Measurements from ENCODE around the gene PAM. TPM values are rescaled to one million over a fixed set of nuclear protein-coding genes. Genes with fewer than 3 reads are reported as not detected.

Gene PAM
- total RNA-seq, 1 experiment from 2014 or later, result 257 TPM

- POLR2A ChIA-PET, result no interaction called here
- H3K27ac ChIP-seq (ENCODE audit: low read depth, low read length), result no peak overlapping the region
- BruUV-seq (replicated peaks), result no TSS peak
- peaks cover 0 to 9% of the 10 kb centered on the region in 2 experiments; a peak in 2 of 4 replicates for H3K36me3 ChIP-seq (ENCODE audit: control insufficient read depth in 1 of 2, insufficient read depth in 2 of 2, low read length in 2 of 2)
- H3K4me1 ChIP-seq (ENCODE audit: control insufficient read depth in 1 of 2, insufficient read depth in 2 of 2, low read length in 2 of 2), result peaks cover under 1 to 32% of the 10 kb centered on the region in 2 experiments
- H3K79me2 ChIP-seq (ENCODE audit: insufficient read depth, low read length), result peaks cover 69% of the 10 kb centered on the region
- H3K9me2 ChIP-seq (ENCODE audit: insufficient read depth), result no peaks in the 10 kb centered on the region
- H3K4me3 ChIP-seq (replicated peaks in 1 of 2; ENCODE audit: low read depth in 1 of 2, low read length in 2 of 2), result no peak overlapping the region
- RAD21 ChIA-PET (ENCODE audit: low non-redundant PET in 1 of 2, low total read pairs in 2 of 2, uncharacterized antibody in 2 of 2, unreplicated experiment in 2 of 2), result no interaction called here
- no peak overlapping the region for H3K9ac ChIP-seq (ENCODE audit: low read length)
- intact Hi-C loops (cut with micrococcal nuclease), result no loop called here
- CTCF ChIA-PET, result no interaction called here
- ATAC-seq (no peak), DNase-seq (ENCODE audit: low read depth, low spot score) (no peak)
- H4K20me1 ChIP-seq (ENCODE audit: insufficient read depth), result no peaks in the 10 kb centered on the region
- H3K4me2 ChIP-seq (ENCODE audit: low read length), result no peak overlapping the region
- H3K9me3 ChIP-seq (ENCODE audit: control insufficient read depth in 1 of 2, insufficient read depth in 1 of 2, low read depth in 1 of 2, low read length in 2 of 2), result no peaks in the 10 kb centered on the region
- H3K27me3 ChIP-seq (ENCODE audit: insufficient read depth, low read length), result no peaks in the 10 kb centered on the region
- H2AFZ ChIP-seq (ENCODE audit: low read depth, low read length, poor library complexity, severe bottlenecking), result no peak overlapping the region
- TF ChIP-seq ZBTB33 (IDR thresholded peaks at IDR 0.05; ENCODE audit: extremely low read depth, insufficient replicate concordance, low read length), result no peak
- no peak for TF ChIP-seq EGR1 (IDR thresholded peaks at IDR 0.05; ENCODE audit: low read depth)
- no peak for TF ChIP-seq ZNF274 (IDR thresholded peaks at IDR 0.05; ENCODE audit: low read depth, low read length)
- no peak for TF ChIP-seq REST (IDR thresholded peaks at IDR 0.05; ENCODE audit: low read depth)
- TF ChIP-seq SP1 (IDR thresholded peaks at IDR 0.05; ENCODE audit: low read depth), result no peak
- no peak for TF ChIP-seq FOSL1 (IDR thresholded peaks at IDR 0.05; ENCODE audit: low read depth)
- no peak for TF ChIP-seq YY1 (IDR thresholded peaks at IDR 0.05; ENCODE audit: extremely low read depth, insufficient replicate concordance, low read depth, low read length)
- no peak for TF ChIP-seq SRF (IDR thresholded peaks at IDR 0.05; ENCODE audit: low read depth)
- TF ChIP-seq RAD21 (IDR thresholded peaks at IDR 0.05; ENCODE audit: low read depth), result no peak
- TF ChIP-seq POLR2AphosphoS5 (IDR thresholded peaks at IDR 0.05; ENCODE audit: low read depth, low read length), result no peak
- no peak for TF ChIP-seq EZH2 (IDR thresholded peaks at IDR 0.05)
Observed at GRCh38 chr5:102873379-102873932, 118.4 kb downstream of the PAM start.
